Measurements from ENCODE around the gene MYO7B. TPM values are rescaled to one million over a fixed set of nuclear protein-coding genes. Genes with fewer than 3 reads are reported as not detected.

The MYO7B gene
- total RNA-seq, 1 experiment from 2014 or later, result 28.0 TPM

- intact Hi-C loops (cut with micrococcal nuclease), result no loop called here
- POLR2A ChIA-PET (ENCODE audit: unreplicated experiment), result no interaction called here
Measured at GRCh38 chr2:127651971-127652550, 116.6 kb downstream of the MYO7B start.

GRCh38 chr2:127652786-127653357, 117.4 kb downstream of the MYO7B start:
- DNase-seq (no peak), ATAC-seq (no peak)
- no peak overlapping the region for H3K27ac ChIP-seq (ENCODE audit: low read length)
- no peaks in the 10 kb centered on the region for H3K9me3 ChIP-seq (ENCODE audit: low read length)
- ChIA-PET CTCF (no interaction called here), POLR2A (ENCODE audit: unreplicated experiment) (no interaction called here)
- no peaks in the 10 kb centered on the region for H3K9me2 ChIP-seq (replicated peaks; ENCODE audit: low read length)
- H3K79me2 ChIP-seq (ENCODE audit: low read length), result no peaks in the 10 kb centered on the region
- intact Hi-C loops (cut with micrococcal nuclease), result no loop called here
- TF ChIP-seq EZH2 (IDR thresholded peaks at IDR 0.05; ENCODE audit: low read length, unreplicated experiment) (no peak), CTCF (conservative IDR thresholded peaks at IDR 0.05; ENCODE audit: low read depth, low read length) (no peak), EZH2phosphoT487 (IDR thresholded peaks at IDR 0.05; ENCODE audit: borderline replicate concordance, low read length) (no peak)
- BruUV-seq (replicated peaks), result no TSS peak
- H3K36me3 ChIP-seq (ENCODE audit: low read depth, low read length), result no peaks in the 10 kb centered on the region
- no peak overlapping the region for H2AFZ ChIP-seq (ENCODE audit: low read length)
- H4K20me1 ChIP-seq (ENCODE audit: low read length), result no peaks in the 10 kb centered on the region
- no peaks in the 10 kb centered on the region for H3K27me3 ChIP-seq (ENCODE audit: low read length)
- no peak overlapping the region for H3K9ac ChIP-seq (ENCODE audit: low read length)
- H3F3A ChIP-seq (ENCODE audit: low read length, unreplicated experiment), result no peaks in the 10 kb centered on the region
- H3K4me1 ChIP-seq (ENCODE audit: insufficient read depth, low read length), result peaks cover 15% of the 10 kb centered on the region
- H3K4me2 ChIP-seq (ENCODE audit: low read length), result no peak overlapping the region
- H3K4me3 ChIP-seq (ENCODE audit: low read length), result no peak overlapping the region

More at GRCh38 chr2:127651971-127652550, 116.6 kb downstream of the MYO7B start:
- peaks cover 23% of the 10 kb centered on the region for H3K4me1 ChIP-seq (ENCODE audit: insufficient read depth, low read length)
- H3K4me3 ChIP-seq (ENCODE audit: low read length), result no peak overlapping the region
- CTCF ChIA-PET, result no interaction called here
- DNase-seq, result no peak
- no peaks in the 10 kb centered on the region for H3F3A ChIP-seq (ENCODE audit: low read length, unreplicated experiment)
- no peak for ATAC-seq
- no peak overlapping the region for H3K9ac ChIP-seq (ENCODE audit: low read length)
- no peaks in the 10 kb centered on the region for H4K20me1 ChIP-seq (ENCODE audit: low read length)
- no peak overlapping the region for H3K27ac ChIP-seq (ENCODE audit: low read length)
- no peaks in the 10 kb centered on the region for H3K36me3 ChIP-seq (ENCODE audit: low read depth, low read length)
- H3K4me2 ChIP-seq (ENCODE audit: low read length), result no peak overlapping the region
- H3K9me3 ChIP-seq (ENCODE audit: low read length), result no peaks in the 10 kb centered on the region
- H3K9me2 ChIP-seq (replicated peaks; ENCODE audit: low read length), result no peaks in the 10 kb centered on the region
- BruUV-seq (replicated peaks), result no TSS peak
- TF ChIP-seq CTCF (conservative IDR thresholded peaks at IDR 0.05; ENCODE audit: low read depth, low read length) (no peak), EZH2phosphoT487 (IDR thresholded peaks at IDR 0.05; ENCODE audit: borderline replicate concordance, low read length) (no peak), EZH2 (IDR thresholded peaks at IDR 0.05; ENCODE audit: low read length, unreplicated experiment) (no peak)
- no peaks in the 10 kb centered on the region for H3K79me2 ChIP-seq (ENCODE audit: low read length)
- H2AFZ ChIP-seq (ENCODE audit: low read length), result no peak overlapping the region
- H3K27me3 ChIP-seq (ENCODE audit: low read length), result no peaks in the 10 kb centered on the region

GRCh38 chr2:127653421-127654083, 118.1 kb downstream of the MYO7B start:
- peaks cover 8% of the 10 kb centered on the region for H3K4me1 ChIP-seq (ENCODE audit: insufficient read depth, low read length)
- DNase-seq, result no peak
- ChIA-PET CTCF (no interaction called here), POLR2A (ENCODE audit: unreplicated experiment) (no interaction called here)
- H3F3A ChIP-seq (ENCODE audit: low read length, unreplicated experiment), result no peaks in the 10 kb centered on the region
- ATAC-seq, result no peak
- intact Hi-C loops (cut with micrococcal nuclease), result no loop called here
- H3K9ac ChIP-seq (ENCODE audit: low read length), result no peak overlapping the region
- no peaks in the 10 kb centered on the region for H4K20me1 ChIP-seq (ENCODE audit: low read length)
- H3K27me3 ChIP-seq (ENCODE audit: low read length), result no peaks in the 10 kb centered on the region
- no peak overlapping the region for H3K4me3 ChIP-seq (ENCODE audit: low read length)
- no peaks in the 10 kb centered on the region for H3K9me2 ChIP-seq (replicated peaks; ENCODE audit: low read length)
- H3K79me2 ChIP-seq (ENCODE audit: low read length), result no peaks in the 10 kb centered on the region
- H2AFZ ChIP-seq (ENCODE audit: low read length), result no peak overlapping the region
- TF ChIP-seq EZH2phosphoT487 (IDR thresholded peaks at IDR 0.05; ENCODE audit: borderline replicate concordance, low read length), result no peak
- TF ChIP-seq CTCF (conservative IDR thresholded peaks at IDR 0.05; ENCODE audit: low read depth, low read length), result no peak
- no peak for TF ChIP-seq EZH2 (IDR thresholded peaks at IDR 0.05; ENCODE audit: low read length, unreplicated experiment)
- H3K4me2 ChIP-seq (ENCODE audit: low read length), result no peak overlapping the region
- H3K9me3 ChIP-seq (ENCODE audit: low read length), result no peaks in the 10 kb centered on the region
- no peaks in the 10 kb centered on the region for H3K36me3 ChIP-seq (ENCODE audit: low read depth, low read length)
- H3K27ac ChIP-seq (ENCODE audit: low read length), result no peak overlapping the region
- no TSS peak for BruUV-seq (replicated peaks)
